ENCODE measurements around the gene SEC61G.

Gene SEC61G

GRCh38 chr7:54725255-54725654 is 33.8 kb downstream of the SEC61G start:
- Histone ChIP-seq H3K4me2 (ENCODE audit: low read length) (no peak overlapping the region), H2AFZ (ENCODE audit: insufficient read depth, low read length, poor library complexity) (no peak overlapping the region), H2BK120ac (ENCODE audit: insufficient read depth, low read length, poor library complexity) (no peak overlapping the region), H3K36me3 (ENCODE audit: control insufficient read depth in 1 of 2, insufficient read depth in 2 of 2, low read length in 2 of 2) (no peaks in the 10 kb centered on the region), H3K14ac (ENCODE audit: low read length) (no peak overlapping the region), H3K9me3 (ENCODE audit: insufficient read depth, low read depth, low read length) (peaks cover 1% of the 10 kb centered on the region), H3K79me1 (ENCODE audit: low read length) (no peaks in the 10 kb centered on the region), H3K23ac (ENCODE audit: low read length) (no peak overlapping the region), H3K4ac (ENCODE audit: low read depth, low read length) (no peak overlapping the region), H2AK5ac (ENCODE audit: low read length) (no peak overlapping the region), H4K91ac (ENCODE audit: low read depth, low read length) (no peak overlapping the region), H3K4me1 (ENCODE audit: control insufficient read depth in 1 of 2, insufficient read depth in 2 of 2, low read length in 2 of 2) (no peaks in the 10 kb centered on the region), H3K27me3 (ENCODE audit: insufficient read depth, low read length) (no peaks in the 10 kb centered on the region), H2BK5ac (ENCODE audit: low read depth, low read length, poor library complexity) (no peak overlapping the region), H4K12ac (ENCODE audit: low read depth, low read length) (no peak overlapping the region), H4K8ac (ENCODE audit: low read depth, low read length) (no peak overlapping the region), H3K27ac (ENCODE audit: low read depth, low read length) (no peak overlapping the region), H3K4me3 (ENCODE audit: low read depth, low read length) (no peak overlapping the region), H2BK12ac (ENCODE audit: low read length) (no peak overlapping the region), H3K18ac (ENCODE audit: low read length) (no peak overlapping the region), H3K79me2 (ENCODE audit: control insufficient read depth, insufficient read depth, low read length, poor library complexity) (no peaks in the 10 kb centered on the region), H3K9ac (ENCODE audit: low read length) (no peak overlapping the region)
- no CpG with 5 or more reads among the region's 7 CpGs for WGBS (ENCODE audit: extremely low coverage, insufficient coverage, insufficient read length)
- peak in 1 of 2 donors; percentile 35 for DNase-seq

GRCh38 chr7:54722502-54722901 is 36.5 kb downstream of the SEC61G start:
- Histone ChIP-seq H2BK5ac (ENCODE audit: low read depth, low read length, poor library complexity) (no peak overlapping the region), H2AFZ (ENCODE audit: insufficient read depth, low read length, poor library complexity) (no peak overlapping the region), H3K27me3 (ENCODE audit: insufficient read depth, low read length) (no peaks in the 10 kb centered on the region), H3K18ac (ENCODE audit: low read length) (no peak overlapping the region), H3K36me3 (ENCODE audit: control insufficient read depth in 1 of 2, insufficient read depth in 2 of 2, low read length in 2 of 2) (no peaks in the 10 kb centered on the region), H3K4me1 (ENCODE audit: control insufficient read depth in 1 of 2, insufficient read depth in 2 of 2, low read length in 2 of 2) (no peaks in the 10 kb centered on the region), H4K91ac (ENCODE audit: low read depth, low read length) (no peak overlapping the region), H4K8ac (ENCODE audit: low read depth, low read length) (no peak overlapping the region), H3K9me3 (ENCODE audit: insufficient read depth, low read depth, low read length) (peaks cover 4% of the 10 kb centered on the region), H3K79me2 (ENCODE audit: control insufficient read depth, insufficient read depth, low read length, poor library complexity) (no peaks in the 10 kb centered on the region), H2BK12ac (ENCODE audit: low read length) (no peak overlapping the region), H4K12ac (ENCODE audit: low read depth, low read length) (no peak overlapping the region), H3K79me1 (ENCODE audit: low read length) (no peaks in the 10 kb centered on the region), H3K23ac (ENCODE audit: low read length) (no peak overlapping the region), H3K4ac (ENCODE audit: low read depth, low read length) (no peak overlapping the region), H3K14ac (ENCODE audit: low read length) (no peak overlapping the region), H3K4me2 (ENCODE audit: low read length) (no peak overlapping the region), H3K4me3 (ENCODE audit: low read depth, low read length) (no peak overlapping the region), H3K27ac (ENCODE audit: low read depth, low read length) (no peak overlapping the region), H2BK120ac (ENCODE audit: insufficient read depth, low read length, poor library complexity) (no peak overlapping the region), H2AK5ac (ENCODE audit: low read length) (no peak overlapping the region), H3K9ac (ENCODE audit: low read length) (no peak overlapping the region)
- no peak for DNase-seq
- WGBS (ENCODE audit: extremely low coverage, insufficient coverage, insufficient read length) = no CpG with 5 or more reads among the region's 1 CpG

- no peak for DNase-seq
- no CpG with 5 or more reads among the region's 9 CpGs for WGBS (ENCODE audit: extremely low coverage, insufficient coverage, insufficient read length)
- Histone ChIP-seq H3K14ac (ENCODE audit: low read length) (no peak overlapping the region), H2BK5ac (ENCODE audit: low read depth, low read length, poor library complexity) (no peak overlapping the region), H3K9me3 (ENCODE audit: insufficient read depth, low read depth, low read length) (peaks cover 4% of the 10 kb centered on the region), H3K4me2 (ENCODE audit: low read length) (no peak overlapping the region), H4K8ac (ENCODE audit: low read depth, low read length) (no peak overlapping the region), H3K36me3 (ENCODE audit: control insufficient read depth in 1 of 2, insufficient read depth in 2 of 2, low read length in 2 of 2) (no peaks in the 10 kb centered on the region), H3K4ac (ENCODE audit: low read depth, low read length) (no peak overlapping the region), H3K18ac (ENCODE audit: low read length) (no peak overlapping the region), H3K79me2 (ENCODE audit: control insufficient read depth, insufficient read depth, low read length, poor library complexity) (no peaks in the 10 kb centered on the region), H3K79me1 (ENCODE audit: low read length) (no peaks in the 10 kb centered on the region), H4K91ac (ENCODE audit: low read depth, low read length) (no peak overlapping the region), H2BK120ac (ENCODE audit: insufficient read depth, low read length, poor library complexity) (no peak overlapping the region), H3K4me3 (ENCODE audit: low read depth, low read length) (no peak overlapping the region), H3K27me3 (ENCODE audit: insufficient read depth, low read length) (no peaks in the 10 kb centered on the region), H3K9ac (ENCODE audit: low read length) (no peak overlapping the region), H3K4me1 (ENCODE audit: control insufficient read depth in 1 of 2, insufficient read depth in 2 of 2, low read length in 2 of 2) (no peaks in the 10 kb centered on the region), H2BK12ac (ENCODE audit: low read length) (no peak overlapping the region), H4K12ac (ENCODE audit: low read depth, low read length) (no peak overlapping the region), H2AK5ac (ENCODE audit: low read length) (no peak overlapping the region), H3K27ac (ENCODE audit: low read depth, low read length) (no peak overlapping the region), H2AFZ (ENCODE audit: insufficient read depth, low read length, poor library complexity) (no peak overlapping the region), H3K23ac (ENCODE audit: low read length) (no peak overlapping the region)
Measured at GRCh38 chr7:54722026-54722425, 37.0 kb downstream of the SEC61G start.

DNA sequence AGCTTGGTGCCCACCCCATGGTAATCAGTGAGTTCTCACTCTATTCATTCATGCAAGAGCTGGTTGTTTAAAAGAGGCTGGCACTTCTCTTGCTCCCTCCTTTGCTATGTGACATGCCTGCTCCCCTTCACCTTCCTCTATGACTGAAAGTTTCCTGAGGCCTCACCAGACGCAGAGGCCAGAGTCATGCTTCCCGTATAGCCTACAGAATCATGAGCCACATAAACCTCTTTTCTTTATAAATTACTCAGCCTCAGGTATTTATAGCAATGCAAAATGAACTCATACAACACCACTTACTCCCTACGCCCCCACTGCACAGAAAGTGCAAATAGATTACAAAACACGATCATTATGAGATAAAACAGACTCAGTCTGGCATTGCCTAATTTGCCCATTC is 39.0 kb downstream of the SEC61G start:
- no peaks in the 10 kb centered on the region for H3K36me3 ChIP-seq (ENCODE audit: control insufficient read depth in 1 of 2, insufficient read depth in 2 of 2, low read length in 2 of 2)
- no peak overlapping the region for H3K27ac ChIP-seq (ENCODE audit: low read depth, low read length)
- H3K18ac ChIP-seq (ENCODE audit: low read length) = no peak overlapping the region
- H3K79me2 ChIP-seq (ENCODE audit: control insufficient read depth, insufficient read depth, low read length, poor library complexity) = no peaks in the 10 kb centered on the region
- H2BK12ac ChIP-seq (ENCODE audit: low read length) = no peak overlapping the region
- H3K4ac ChIP-seq (ENCODE audit: low read depth, low read length) = no peak overlapping the region
- no peaks in the 10 kb centered on the region for H3K79me1 ChIP-seq (ENCODE audit: low read length)
- H2AK5ac ChIP-seq (ENCODE audit: low read length) = no peak overlapping the region
- no peak overlapping the region for H2BK5ac ChIP-seq (ENCODE audit: low read depth, low read length, poor library complexity)
- no peak overlapping the region for H2BK120ac ChIP-seq (ENCODE audit: insufficient read depth, low read length, poor library complexity)
- no peak overlapping the region for H3K14ac ChIP-seq (ENCODE audit: low read length)
- no peak overlapping the region for H3K9ac ChIP-seq (ENCODE audit: low read length)
- H4K12ac ChIP-seq (ENCODE audit: low read depth, low read length) = no peak overlapping the region
- no peak overlapping the region for H3K23ac ChIP-seq (ENCODE audit: low read length)
- H3K4me1 ChIP-seq (ENCODE audit: control insufficient read depth in 1 of 2, insufficient read depth in 2 of 2, low read length in 2 of 2) = no peaks in the 10 kb centered on the region
- H3K4me3 ChIP-seq (ENCODE audit: low read depth, low read length) = no peak overlapping the region
- H3K9me3 ChIP-seq (ENCODE audit: insufficient read depth, low read depth, low read length) = peaks cover 4% of the 10 kb centered on the region
- WGBS (ENCODE audit: extremely low coverage, insufficient coverage, insufficient read length) = no CpG with 5 or more reads among the region's 4 CpGs
- H4K8ac ChIP-seq (ENCODE audit: low read depth, low read length) = no peak overlapping the region
- no peak for DNase-seq
- no peaks in the 10 kb centered on the region for H3K27me3 ChIP-seq (ENCODE audit: insufficient read depth, low read length)
- H3K4me2 ChIP-seq (ENCODE audit: low read length) = no peak overlapping the region
- H4K91ac ChIP-seq (ENCODE audit: low read depth, low read length) = no peak overlapping the region
- H2AFZ ChIP-seq (ENCODE audit: insufficient read depth, low read length, poor library complexity) = no peak overlapping the region

Data from trophoblast cell (in vitro differentiated cells and primary cell).